Suprapubic skin (tissue), 4 donors: ENCODE results near the gene RBMXL2.

ENCODE experiments used
- POLR2A ChIP-seq, 2 donors: fragments of 450-650 bp; IDR thresholded peaks; one replicate each; pipeline ENCODE4 v1.6.1; 2017; ENCODE audit warnings: antibody characterized with exemption in 2 of 2, mild to moderate bottlenecking in 2 of 2, moderate library complexity in 2 of 2
- POLR2AphosphoS5 ChIP-seq, 3 donors: sonication (generic); formaldehyde crosslinking; IDR thresholded peaks; one replicate each; pipeline ENCODE4 v1.6.1; 2017; ENCODE audit warnings: antibody characterized with exemption in 3 of 3
- TF ChIP-seq, protein P1 (sequence below), 2 donors: fragments of 200-600 bp in 1 of 2; fragments of 450-650 bp in 1 of 2; sonication (generic) in 1 of 2; IDR thresholded peaks; one replicate each; pipeline ENCODE4 v1.5.1; 2016 to 2019; ENCODE audit warnings: antibody characterized with exemption in 2 of 2, mild to moderate bottlenecking in 1 of 2, moderate library complexity in 1 of 2

DNA sequence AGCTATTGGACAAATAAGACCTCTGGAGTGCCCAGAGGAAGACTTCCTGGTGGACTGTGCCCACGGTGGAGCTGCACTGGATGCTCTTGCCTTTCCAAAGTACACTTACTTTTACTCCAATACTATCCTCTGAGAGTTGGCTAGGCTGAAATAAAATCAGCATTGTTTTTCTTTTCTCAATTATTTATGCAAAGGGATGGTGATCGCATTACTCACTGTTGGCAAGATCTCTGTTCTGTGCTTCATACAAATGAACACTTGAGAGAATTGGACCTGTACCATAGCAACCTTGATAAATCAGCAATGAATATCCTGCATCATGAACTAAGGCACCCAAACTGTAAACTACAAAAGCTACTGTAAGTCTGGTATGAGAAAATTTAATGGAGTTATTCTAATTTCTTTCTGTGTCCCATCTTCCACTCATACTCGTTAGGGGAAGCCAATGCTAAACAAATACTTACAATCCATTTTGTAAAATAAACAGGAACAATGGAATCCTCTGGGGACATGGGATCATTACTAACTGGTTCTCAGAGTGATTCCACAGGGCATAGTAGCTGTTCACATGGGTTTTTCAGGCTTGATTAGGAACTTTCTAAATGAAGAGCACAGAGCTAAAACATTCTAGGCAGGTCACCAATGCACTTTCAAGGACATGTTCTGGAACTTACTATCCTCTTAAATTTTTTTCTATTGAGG lies 42.2 kb upstream of the RBMXL2 start:
- TF ChIP-seq POLR2AphosphoS5 (IDR thresholded peaks at IDR 0.05): no peak
- TF ChIP-seq, protein P1, sequence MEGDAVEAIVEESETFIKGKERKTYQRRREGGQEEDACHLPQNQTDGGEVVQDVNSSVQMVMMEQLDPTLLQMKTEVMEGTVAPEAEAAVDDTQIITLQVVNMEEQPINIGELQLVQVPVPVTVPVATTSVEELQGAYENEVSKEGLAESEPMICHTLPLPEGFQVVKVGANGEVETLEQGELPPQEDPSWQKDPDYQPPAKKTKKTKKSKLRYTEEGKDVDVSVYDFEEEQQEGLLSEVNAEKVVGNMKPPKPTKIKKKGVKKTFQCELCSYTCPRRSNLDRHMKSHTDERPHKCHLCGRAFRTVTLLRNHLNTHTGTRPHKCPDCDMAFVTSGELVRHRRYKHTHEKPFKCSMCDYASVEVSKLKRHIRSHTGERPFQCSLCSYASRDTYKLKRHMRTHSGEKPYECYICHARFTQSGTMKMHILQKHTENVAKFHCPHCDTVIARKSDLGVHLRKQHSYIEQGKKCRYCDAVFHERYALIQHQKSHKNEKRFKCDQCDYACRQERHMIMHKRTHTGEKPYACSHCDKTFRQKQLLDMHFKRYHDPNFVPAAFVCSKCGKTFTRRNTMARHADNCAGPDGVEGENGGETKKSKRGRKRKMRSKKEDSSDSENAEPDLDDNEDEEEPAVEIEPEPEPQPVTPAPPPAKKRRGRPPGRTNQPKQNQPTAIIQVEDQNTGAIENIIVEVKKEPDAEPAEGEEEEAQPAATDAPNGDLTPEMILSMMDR (IDR thresholded peaks at IDR 0.05): no peak
- no peak for TF ChIP-seq POLR2A (IDR thresholded peaks at IDR 0.05)
